GM19455 (cell line): Measurements from ENCODE around the gene CAMKK2.
"Not testable (repeated sequence)": the region's sequence is repeated elsewhere in the genome, so short reads cannot be mapped to it uniquely, and the experiment has no call there.

ENCODE experiments used
- ATAC-seq: cut with Tn5 transposase; IDR thresholded peaks from one replicate; pipeline ENCODE4 v1.9.1; 2021; ENCODE audit not compliant: unreplicated experiment

CAMKK2 gene

DNA sequence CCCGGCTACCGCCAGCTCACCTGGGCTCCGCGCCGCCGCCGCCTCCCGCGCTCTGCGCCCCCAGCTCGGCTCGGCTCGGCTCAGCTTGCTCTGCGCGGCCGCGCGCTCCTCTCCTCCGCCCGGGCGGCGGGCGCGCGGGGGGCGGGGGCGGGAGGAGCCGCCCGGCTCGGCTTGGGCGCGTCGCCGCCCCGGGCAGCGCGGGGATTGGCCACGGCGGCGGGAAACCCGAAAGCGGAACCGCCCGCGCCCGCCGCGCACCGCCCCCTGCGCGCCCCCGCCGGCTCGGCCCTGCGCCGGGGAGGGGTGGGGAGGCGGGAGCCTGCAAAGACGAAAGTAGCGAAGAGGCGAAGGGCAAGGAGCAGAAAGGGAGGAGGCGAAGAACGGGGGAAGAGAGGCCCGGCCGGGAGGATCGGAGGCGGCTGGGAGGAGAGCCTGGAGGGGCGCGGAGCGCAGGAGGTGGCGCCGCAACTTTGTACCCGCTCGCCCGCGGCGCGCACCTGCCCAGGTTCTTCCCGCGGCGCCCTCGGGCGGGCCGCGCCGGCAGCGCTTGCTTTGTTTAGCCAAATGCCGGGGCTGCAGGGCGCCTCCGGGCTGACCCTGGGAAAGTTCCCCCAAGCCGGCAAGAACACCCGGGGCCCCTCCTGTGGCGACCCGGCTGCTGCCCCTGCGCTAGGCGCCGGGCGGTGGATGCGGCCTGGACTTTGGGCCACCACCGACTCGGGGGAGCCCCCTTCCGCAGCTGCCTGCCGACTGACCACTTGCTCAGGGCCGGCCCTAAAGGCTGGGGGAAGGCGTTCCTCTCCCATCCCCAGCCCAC is at the start of gene CAMKK2:
Gene CAMKK2 (minus strand): TSS at position 92 of the 817 bp plus-strand sequence. CDS start 22,183 bp downstream, outside the sequence.
- ATAC-seq, result peak; percentile 68

- ATAC-seq, result no peak
These were observed 48.8 kb upstream of the CAMKK2 start for GRCh38 chr12:121345151-121345815.

DNA sequence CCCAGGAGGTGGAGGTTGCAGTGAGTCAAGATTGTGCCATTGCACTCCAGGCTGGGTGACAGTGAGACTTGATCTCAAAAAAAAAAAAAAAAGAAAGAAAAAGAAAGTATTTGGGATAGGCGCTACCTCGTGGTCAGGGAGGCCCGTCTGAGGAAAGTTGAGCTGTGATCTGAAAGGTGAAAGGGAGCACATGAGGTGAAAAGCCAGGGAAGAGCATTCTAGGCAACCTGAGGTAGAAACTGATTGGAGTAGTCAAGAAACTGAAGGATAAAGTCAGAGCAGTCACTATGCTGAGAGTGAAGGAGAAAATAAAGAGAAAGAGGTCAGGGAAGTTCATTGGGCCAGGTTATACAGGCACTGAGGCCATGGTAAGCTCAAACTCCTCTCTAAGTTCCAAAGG is 48.0 kb upstream of the CAMKK2 start:
- ATAC-seq, result no peak

- ATAC-seq, result no peak
These were observed 40.9 kb upstream of the CAMKK2 start for GRCh38 chr12:121337416-121337815.

GRCh38 chr12:121334513-121335343 is 38.2 kb upstream of the CAMKK2 start:
- ATAC-seq, result no peak

DNA sequence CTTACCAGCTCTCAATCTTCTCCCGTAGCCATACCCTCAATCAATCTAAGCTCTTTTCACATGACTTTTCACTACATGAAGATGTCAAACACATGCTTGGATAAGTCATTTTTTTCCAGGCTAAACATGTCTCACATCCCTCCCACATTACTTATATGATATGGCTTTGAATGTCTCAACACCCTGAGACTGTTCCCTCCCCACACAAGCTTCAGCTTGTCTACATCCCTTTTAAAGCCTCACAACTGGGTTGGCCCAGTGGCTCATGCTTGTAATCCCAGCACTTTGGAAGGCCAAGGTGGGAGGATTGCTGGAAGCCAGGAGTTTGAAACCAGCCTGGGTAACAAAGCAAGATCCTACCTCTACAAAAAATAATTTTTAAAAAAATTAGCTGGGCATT is 37.2 kb upstream of the CAMKK2 start:
- no peak for ATAC-seq

DNA sequence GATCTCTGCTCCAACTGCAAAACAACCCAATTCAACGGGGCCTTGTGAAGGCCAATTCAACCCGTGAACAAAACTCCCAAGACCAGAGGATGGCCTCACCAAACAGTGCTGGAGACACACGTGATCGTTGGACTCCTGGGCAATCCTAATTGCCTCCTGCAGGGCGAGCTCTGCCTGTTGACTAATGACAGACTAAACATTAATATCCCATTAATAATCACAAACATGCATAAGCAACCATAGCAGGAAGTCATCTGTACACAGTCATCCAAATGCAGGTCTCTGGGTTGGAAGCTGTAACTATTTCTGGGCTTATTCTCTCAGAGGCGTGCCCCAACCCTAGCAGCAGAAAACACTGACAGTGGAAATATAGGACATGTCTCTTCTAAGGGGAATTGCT is 34.7 kb upstream of the CAMKK2 start:
- no peak for ATAC-seq

DNA sequence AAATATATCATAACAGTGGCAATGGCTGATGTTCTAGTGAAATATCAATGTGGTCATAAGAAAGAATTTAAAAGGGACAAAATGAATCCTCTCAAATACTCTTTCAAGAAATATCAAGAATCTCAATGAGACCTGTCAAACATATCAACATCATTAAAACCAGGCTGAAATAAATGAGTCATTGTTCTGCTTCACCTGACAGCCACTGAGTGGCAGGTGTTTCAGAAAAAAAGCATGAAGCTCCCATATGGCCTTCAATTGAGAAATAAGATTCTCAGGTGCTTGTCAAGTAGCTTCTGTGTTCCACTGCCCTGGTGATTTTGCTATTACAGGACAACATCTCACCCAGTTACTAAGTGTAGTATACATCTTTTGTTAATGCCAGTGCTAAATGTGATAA is 34.2 kb upstream of the CAMKK2 start:
- ATAC-seq, result no peak

DNA sequence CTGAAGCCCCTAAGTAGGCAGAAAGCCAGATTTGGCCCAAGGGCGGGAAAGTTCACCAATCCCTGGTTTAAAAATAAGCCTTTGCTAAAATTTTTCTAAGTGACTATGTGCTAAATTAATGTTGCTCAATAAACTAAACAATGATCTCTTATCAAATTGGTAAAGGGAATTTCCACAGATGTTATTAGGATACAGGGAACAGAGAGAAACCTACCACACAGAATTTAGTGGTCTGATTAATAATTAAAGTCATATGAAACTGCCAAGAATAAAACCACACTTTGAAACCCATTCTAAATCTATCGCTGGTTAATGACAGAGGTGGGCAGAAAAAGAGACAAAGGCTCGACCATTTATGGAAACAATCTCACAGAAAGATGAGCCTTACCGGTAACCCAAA is 33.7 kb upstream of the CAMKK2 start:
- no peak for ATAC-seq

DNA sequence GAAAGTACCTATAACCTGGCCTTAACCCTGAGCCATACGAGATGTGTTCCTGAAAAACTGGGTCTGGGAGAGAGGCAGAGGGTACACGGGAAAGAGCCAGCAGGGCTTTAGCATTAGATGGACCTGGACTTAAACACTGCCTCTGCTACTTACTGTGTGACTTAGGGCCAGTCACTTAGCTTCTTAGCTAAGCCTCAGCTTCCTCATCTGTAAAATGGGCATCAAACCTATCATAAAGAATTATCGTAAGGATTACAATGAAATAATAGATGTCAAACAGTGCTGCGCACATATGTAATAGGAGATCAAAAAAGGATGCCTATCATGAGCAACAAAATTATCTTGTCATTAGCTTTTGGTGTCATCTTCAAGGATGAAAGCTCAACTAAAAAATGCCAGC is 32.1 kb upstream of the CAMKK2 start:
- no peak for ATAC-seq

DNA sequence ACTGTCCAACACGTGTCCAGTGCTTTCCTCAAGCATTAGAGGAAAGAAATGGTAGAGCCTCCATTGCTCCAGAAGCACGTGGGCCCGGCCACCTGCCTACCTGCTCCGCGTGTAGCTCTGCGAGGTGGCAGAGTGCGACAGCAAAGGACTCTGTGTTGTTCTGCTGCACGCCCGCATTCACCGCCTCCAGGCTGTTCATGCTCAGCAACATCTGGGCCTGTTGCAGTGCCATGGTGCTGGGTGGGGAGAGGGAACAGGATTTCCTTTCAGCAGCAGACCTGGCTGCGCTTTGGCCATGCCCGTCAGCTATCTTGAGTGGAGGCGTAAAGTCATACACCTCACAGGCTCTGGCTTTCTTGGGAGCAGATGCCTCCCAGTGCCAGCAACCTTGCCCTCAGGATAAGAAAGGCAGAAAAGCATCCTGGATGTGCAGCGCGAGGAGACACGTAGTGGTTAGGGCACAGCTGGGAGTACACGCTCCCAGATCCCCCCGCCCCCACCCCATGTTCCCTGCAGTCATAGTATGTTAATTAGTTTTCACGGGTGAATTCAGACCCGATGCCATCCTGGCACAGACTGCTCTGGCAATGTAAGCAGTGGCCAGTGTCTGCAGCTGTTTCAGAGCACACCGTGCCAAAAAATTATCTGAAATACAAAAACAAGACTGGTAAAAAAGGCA is 30.6 kb upstream of the CAMKK2 start:
- ATAC-seq, result no peak

DNA sequence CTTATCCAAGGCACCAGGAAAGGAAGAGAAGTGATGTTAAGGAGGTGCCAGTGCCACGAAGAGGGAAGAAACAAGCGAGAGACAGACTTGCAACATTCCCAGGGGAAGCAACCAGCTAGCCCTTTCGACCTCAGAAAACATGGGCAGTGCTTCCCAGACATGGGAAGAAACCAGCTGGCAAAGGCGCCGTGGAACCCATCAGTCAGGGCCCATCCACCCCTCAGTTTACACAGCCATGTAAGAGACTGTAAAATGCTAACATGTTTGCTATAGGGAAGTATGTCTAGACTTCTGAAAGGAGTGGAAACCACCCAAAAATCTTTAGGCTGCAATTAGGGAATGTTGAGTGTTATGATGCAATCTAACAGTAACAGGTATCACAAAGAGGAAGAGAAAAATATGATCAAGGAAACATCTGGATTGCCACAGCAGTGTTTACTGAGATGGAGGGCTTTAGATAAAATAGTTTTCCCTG is 29.4 kb upstream of the CAMKK2 start:
- ATAC-seq, result no peak

DNA sequence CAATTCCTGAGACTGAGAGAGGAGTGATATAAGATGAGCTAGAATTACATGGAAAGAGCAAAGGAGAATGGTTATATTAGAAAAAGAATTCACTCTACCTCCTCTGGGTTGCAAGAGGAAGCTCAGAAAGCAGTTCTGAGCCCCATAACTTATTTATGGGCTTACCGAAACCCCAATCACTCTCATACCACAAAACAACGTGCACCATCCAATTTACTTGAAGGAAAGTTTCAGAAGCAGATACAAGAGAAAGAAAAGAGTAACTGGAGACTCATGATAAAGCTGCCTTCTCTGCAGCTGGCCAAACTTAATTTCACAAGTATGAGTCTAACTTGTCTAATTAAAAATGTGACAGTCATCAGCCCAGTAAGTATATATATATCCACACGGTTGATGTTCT is 27.4 kb upstream of the CAMKK2 start:
- no peak for ATAC-seq

DNA sequence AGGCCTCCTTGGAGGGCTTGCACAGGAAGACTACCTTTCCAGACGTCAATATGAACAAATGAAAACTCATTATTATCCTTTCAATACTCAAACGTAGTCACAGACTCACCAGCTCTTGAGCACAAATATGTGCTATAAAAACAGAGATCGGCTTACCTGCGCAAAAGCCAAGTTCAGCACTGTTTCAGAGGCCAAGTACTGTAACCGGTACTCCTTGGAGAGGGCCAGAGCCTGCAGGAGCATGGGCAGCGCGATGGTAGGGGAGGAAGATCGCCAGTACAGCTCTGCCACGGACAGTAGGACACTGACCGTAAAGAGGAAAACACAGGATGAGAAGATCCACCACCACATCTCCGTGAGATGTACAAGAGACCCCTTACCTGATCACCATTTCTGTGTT is 21.6 kb upstream of the CAMKK2 start:
- ATAC-seq, result no peak

DNA sequence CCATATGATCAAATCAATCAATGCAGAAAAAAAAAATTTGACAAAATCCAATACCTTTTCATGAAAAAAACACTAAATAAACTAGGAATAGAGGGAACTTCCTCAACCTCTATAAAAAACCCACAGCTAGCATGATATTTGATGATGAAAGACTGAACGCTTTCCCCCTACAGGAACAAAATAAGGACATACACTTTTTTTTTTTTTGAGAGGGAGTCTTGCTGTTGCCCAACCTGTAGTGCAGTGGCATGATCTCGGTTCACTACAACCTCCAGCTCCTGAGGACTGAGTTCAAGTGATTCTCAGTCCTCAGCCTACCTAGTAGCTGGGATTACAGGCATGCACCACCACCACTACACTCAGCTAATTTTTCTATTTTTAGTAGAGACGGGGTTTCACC is 17.9 kb upstream of the CAMKK2 start:
- ATAC-seq, result no peak

DNA sequence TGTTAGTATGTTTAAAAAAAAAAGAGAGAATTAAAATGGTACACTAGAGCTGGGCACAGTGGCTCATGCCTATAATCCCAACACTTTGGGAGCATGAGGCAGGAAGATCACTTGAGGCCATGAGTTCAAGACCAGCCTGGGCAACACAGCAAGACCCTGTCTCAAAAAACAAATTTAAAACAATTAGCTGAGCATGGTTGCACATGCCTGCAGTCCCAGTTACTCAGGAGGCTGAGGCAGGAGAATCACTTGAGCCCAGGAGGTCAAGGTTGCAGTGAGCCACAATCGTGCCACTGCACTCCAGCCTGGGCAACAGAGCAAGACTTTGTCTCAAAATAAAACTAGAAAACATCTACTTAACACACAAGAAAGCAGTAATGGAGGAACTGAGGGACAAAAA is 13.7 kb upstream of the CAMKK2 start:
- not testable (repeated sequence) for ATAC-seq

- ATAC-seq, result not testable (repeated sequence)
These were observed 10.9 kb upstream of the CAMKK2 start for GRCh38 chr12:121307397-121307796.

GRCh38 chr12:121304306-121304705 is 7.8 kb upstream of the CAMKK2 start:
- ATAC-seq, result no peak

DNA sequence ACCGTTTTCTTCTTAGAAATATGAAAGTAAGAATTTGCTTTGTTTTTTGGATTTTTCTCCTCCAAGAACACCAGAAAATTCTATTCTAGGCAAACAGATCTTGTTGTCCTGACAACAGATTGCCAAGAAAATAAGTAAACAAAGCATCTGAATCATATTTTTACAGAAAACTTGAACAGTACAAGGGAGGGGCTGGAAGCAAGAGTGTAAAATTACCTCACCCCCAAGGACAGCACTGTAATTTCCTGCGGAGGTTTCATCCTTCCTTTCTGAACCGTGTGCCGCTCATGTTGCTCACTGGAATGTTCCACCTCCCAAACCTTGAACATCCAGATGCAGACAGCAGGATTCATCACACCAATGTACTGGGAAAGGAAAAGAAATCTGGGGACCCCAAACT is 5.4 kb upstream of the CAMKK2 start:
- ATAC-seq, result no peak

GRCh38 chr12:121300083-121300819 is 3.7 kb upstream of the CAMKK2 start:
- ATAC-seq, result no peak
